ENCODE data around the gene F5. TPM values are rescaled to one million over a fixed set of nuclear protein-coding genes. Genes with fewer than 3 reads are reported as not detected.
A peak's percentile ranks its signal among the peaks of the same experiment; 100 is the strongest.

F5 gene
- polyA plus RNA-seq, 3 donors = 6.5 to 14.5 (median 7.1) TPM

GRCh38 chr1:169527451-169528214, 58.6 kb downstream of the F5 start:
- no peaks in the 10 kb centered on the region for H3K9me3 Mint-ChIP-seq
- no peak overlapping the region for H3K4me2 ChIP-seq (replicated peaks; ENCODE audit: extremely low read depth, low read length, poor library complexity, severe bottlenecking)
- H3K4me3 Mint-ChIP-seq = no peak overlapping the region

DNA sequence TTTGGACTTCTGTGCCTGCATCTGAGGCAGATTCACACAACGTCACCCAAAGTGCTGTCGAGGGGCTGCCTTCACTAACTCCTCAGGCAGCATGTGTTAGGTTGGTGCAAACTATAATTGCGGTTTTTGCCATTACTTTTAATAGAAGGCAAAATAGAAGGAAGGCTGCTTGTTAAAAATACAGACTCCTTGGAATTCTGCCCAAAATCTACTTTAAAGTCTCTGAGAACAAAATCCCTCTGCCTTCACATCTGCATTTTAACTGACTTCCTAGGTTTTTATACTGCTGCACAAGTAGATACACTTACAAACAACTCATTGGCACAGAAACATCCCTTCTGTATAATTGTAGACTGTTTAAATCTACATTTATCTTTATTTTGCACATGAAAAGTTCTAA, 59.3 kb downstream of the F5 start:
- TF ChIP-seq, protein P1, sequence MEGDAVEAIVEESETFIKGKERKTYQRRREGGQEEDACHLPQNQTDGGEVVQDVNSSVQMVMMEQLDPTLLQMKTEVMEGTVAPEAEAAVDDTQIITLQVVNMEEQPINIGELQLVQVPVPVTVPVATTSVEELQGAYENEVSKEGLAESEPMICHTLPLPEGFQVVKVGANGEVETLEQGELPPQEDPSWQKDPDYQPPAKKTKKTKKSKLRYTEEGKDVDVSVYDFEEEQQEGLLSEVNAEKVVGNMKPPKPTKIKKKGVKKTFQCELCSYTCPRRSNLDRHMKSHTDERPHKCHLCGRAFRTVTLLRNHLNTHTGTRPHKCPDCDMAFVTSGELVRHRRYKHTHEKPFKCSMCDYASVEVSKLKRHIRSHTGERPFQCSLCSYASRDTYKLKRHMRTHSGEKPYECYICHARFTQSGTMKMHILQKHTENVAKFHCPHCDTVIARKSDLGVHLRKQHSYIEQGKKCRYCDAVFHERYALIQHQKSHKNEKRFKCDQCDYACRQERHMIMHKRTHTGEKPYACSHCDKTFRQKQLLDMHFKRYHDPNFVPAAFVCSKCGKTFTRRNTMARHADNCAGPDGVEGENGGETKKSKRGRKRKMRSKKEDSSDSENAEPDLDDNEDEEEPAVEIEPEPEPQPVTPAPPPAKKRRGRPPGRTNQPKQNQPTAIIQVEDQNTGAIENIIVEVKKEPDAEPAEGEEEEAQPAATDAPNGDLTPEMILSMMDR (IDR thresholded peaks at IDR 0.05) = no peak
- Histone ChIP-seq H3K4me3 (replicated peaks in 1 of 3; ENCODE audit: low read depth in 2 of 3, low read length in 3 of 3) (no peak overlapping the region), H3K9me3 (replicated peaks in 1 of 2; ENCODE audit: control insufficient read depth in 1 of 2, insufficient read depth in 1 of 2, low read length in 2 of 2) (no peaks in the 10 kb centered on the region), H3K4me2 (replicated peaks; ENCODE audit: extremely low read depth, low read length, poor library complexity, severe bottlenecking) (no peak overlapping the region), H4K20me1 (ENCODE audit: insufficient read depth, low read length) (no peaks in the 10 kb centered on the region), H3K79me2 (ENCODE audit: insufficient read depth, low read length) (no peaks in the 10 kb centered on the region), H3K9ac (ENCODE audit: insufficient read depth, low read length, poor library complexity, severe bottlenecking) (no peak overlapping the region), H2AFZ (ENCODE audit: insufficient read depth, low read depth, low read length, poor library complexity, severe bottlenecking) (no peak overlapping the region), H3K36me3 (replicated peaks in 1 of 2; ENCODE audit: control insufficient read depth in 1 of 2, insufficient read depth in 2 of 2, low read length in 2 of 2) (peaks cover 72 to 98% of the 10 kb centered on the region in 2 donors), H3K27me3 (ENCODE audit: control insufficient read depth in 2 of 2, insufficient read depth in 2 of 2, low read length in 2 of 2) (no peaks in the 10 kb centered on the region), H3K27ac (ENCODE audit: low read depth in 1 of 2, low read length in 2 of 2) (no peak overlapping the region), H3K4me1 (ENCODE audit: control insufficient read depth in 1 of 2, insufficient read depth in 2 of 2, low read length in 2 of 2) (peaks cover 19 to 22% of the 10 kb centered on the region in 2 donors)
- peaks cover 18% of the 10 kb centered on the region for H3K4me1 Mint-ChIP-seq
- no peak overlapping the region for H3K27ac Mint-ChIP-seq
- no peaks in the 10 kb centered on the region for H3K9me3 Mint-ChIP-seq
- no CpG with 5 or more reads among the region's 3 CpGs for WGBS (ENCODE audit: insufficient coverage)
- H3K4me3 Mint-ChIP-seq = no peak overlapping the region
- DNase-seq = no peak
- intact Hi-C loops (cut with micrococcal nuclease) = no loop called here
- no peaks in the 10 kb centered on the region for H3K27me3 Mint-ChIP-seq (ENCODE audit: low read depth in 3 of 3)
- peaks cover 82 to 94% of the 10 kb centered on the region in 2 donors for H3K36me3 Mint-ChIP-seq

More at GRCh38 chr1:169527451-169528214, 58.6 kb downstream of the F5 start:
- TF ChIP-seq, protein P1 (IDR thresholded peaks at IDR 0.05) = no peak
- Histone ChIP-seq H3K9ac (ENCODE audit: insufficient read depth, low read length, poor library complexity, severe bottlenecking) (no peak overlapping the region), H3K4me3 (replicated peaks in 1 of 3; ENCODE audit: low read depth in 2 of 3, low read length in 3 of 3) (no peak overlapping the region), H3K36me3 (replicated peaks in 1 of 2; ENCODE audit: control insufficient read depth in 1 of 2, insufficient read depth in 2 of 2, low read length in 2 of 2) (peaks cover 68 to 98% of the 10 kb centered on the region in 2 donors), H3K27me3 (ENCODE audit: control insufficient read depth in 2 of 2, insufficient read depth in 2 of 2, low read length in 2 of 2) (no peaks in the 10 kb centered on the region), H3K4me1 (ENCODE audit: control insufficient read depth in 1 of 2, insufficient read depth in 2 of 2, low read length in 2 of 2) (peaks cover 19 to 22% of the 10 kb centered on the region in 2 donors), H3K79me2 (ENCODE audit: insufficient read depth, low read length) (no peaks in the 10 kb centered on the region), H2AFZ (ENCODE audit: insufficient read depth, low read depth, low read length, poor library complexity, severe bottlenecking) (no peak overlapping the region), H3K9me3 (replicated peaks in 1 of 2; ENCODE audit: control insufficient read depth in 1 of 2, insufficient read depth in 1 of 2, low read length in 2 of 2) (no peaks in the 10 kb centered on the region), H3K27ac (ENCODE audit: low read depth in 1 of 2, low read length in 2 of 2) (peak overlapping the region in 1 of 2 donors; percentile 68), H4K20me1 (ENCODE audit: insufficient read depth, low read length) (no peaks in the 10 kb centered on the region)
- Mint-ChIP-seq H3K27me3 (ENCODE audit: low read depth in 3 of 3) (no peaks in the 10 kb centered on the region), H3K4me1 (peaks cover 18% of the 10 kb centered on the region), H3K27ac (peak overlapping the region in 3 of 7 donors; percentile 17 to 69 (median 60)), H3K36me3 (peaks cover 84 to 93% of the 10 kb centered on the region in 2 donors)
- intact Hi-C loops (cut with micrococcal nuclease) = no loop called here
- 50% methylated on average over 3 of the region's 5 CpGs for WGBS (ENCODE audit: insufficient coverage)
- peak in 1 of 3 donors; percentile 9 for DNase-seq

All from CD14-positive monocyte (primary cell).